Measurements from ENCODE around the gene MTRR.

- TF ChIP-seq CTCF (IDR thresholded peaks at IDR 0.05) (no peak), EP300 (IDR thresholded peaks at IDR 0.05) (no peak)
Observed at GRCh38 chr5:7846327-7846726, 22.6 kb upstream of the MTRR start.

Measured in tibial nerve (tissue), 4 donors.